ENCODE measurements around the gene FLII. TPM values are rescaled to one million over a fixed set of nuclear protein-coding genes. Genes with fewer than 3 reads are reported as not detected.

The FLII gene
- total and polyA plus RNA-seq, 4 donors, result 77.4 to 133 (median 126) TPM

DNA sequence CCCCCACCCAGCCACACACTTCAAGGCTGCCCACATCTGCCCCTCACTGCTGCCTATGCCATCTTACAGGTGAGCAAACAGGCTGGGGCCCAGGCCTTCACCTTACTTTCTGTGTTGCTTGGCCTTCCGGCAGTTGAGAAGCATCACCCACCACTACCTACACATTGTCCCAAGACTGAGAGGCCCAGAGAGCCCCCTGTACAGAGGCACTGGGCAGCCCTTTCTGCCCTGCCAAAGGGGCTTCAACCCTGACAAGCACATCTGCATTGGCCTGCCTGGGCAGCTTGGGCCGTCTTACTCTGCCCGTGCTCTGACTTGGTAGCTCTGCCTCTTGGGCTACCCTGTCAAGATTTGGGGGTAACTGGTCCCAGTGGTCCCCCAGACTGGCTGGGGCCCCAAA, 3.1 kb upstream of the FLII start:
- DNase-seq (ENCODE audit: low read depth in 4 of 6, low spot score in 6 of 6), result no peak
- peak overlapping the region; percentile 88 for H3K4me3 ChIP-seq (ENCODE audit: low read depth, low read length)
- no peaks in the 10 kb centered on the region for H3K9me3 ChIP-seq (ENCODE audit: control insufficient read depth, insufficient read depth, low read length)
- H3K27me3 ChIP-seq (ENCODE audit: control insufficient read depth, insufficient read depth, low read length), result no peaks in the 10 kb centered on the region
- 80% methylated on average over 3 of the region's 3 CpGs for WGBS (ENCODE audit: insufficient coverage)
- no peak overlapping the region for H3K27ac ChIP-seq (ENCODE audit: low read depth, low read length)
- peaks cover 45% of the 10 kb centered on the region for H3K36me3 ChIP-seq (ENCODE audit: control insufficient read depth, insufficient read depth, low read length)
- H3K4me1 ChIP-seq (ENCODE audit: control insufficient read depth, insufficient read depth, low read length), result peaks cover 47% of the 10 kb centered on the region

DNA sequence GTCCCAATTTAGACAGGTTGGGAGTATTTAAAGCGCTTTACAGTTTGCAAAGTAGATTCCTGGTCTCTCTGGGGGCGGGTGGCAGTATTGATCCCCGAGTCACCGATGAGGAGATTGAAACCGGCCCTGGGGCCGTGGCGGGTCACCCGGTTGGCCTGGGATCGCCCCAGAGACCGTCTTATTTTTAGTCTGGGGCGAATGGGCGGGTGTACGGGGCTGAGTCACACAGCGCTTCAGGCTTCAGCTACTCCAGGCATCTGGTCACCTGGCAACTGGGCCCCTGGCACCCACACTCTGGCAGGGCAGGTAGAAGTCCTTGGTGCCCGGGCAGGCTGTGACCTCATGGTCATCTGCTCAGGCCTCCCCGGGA, 2.6 kb upstream of the FLII start:
- 6% methylated on average over 16 of the region's 16 CpGs for WGBS (ENCODE audit: insufficient coverage)
- Histone ChIP-seq H3K9me3 (ENCODE audit: control insufficient read depth, insufficient read depth, low read length) (no peaks in the 10 kb centered on the region), H3K4me3 (ENCODE audit: low read depth, low read length) (peak overlapping the region; percentile 88), H3K4me1 (ENCODE audit: control insufficient read depth, insufficient read depth, low read length) (peaks cover 49% of the 10 kb centered on the region), H3K27ac (ENCODE audit: low read depth, low read length) (peak overlapping the region; percentile 79), H3K27me3 (ENCODE audit: control insufficient read depth, insufficient read depth, low read length) (no peaks in the 10 kb centered on the region), H3K36me3 (ENCODE audit: control insufficient read depth, insufficient read depth, low read length) (peaks cover 50% of the 10 kb centered on the region)
- no peak for DNase-seq (ENCODE audit: low read depth in 4 of 6, low spot score in 6 of 6)

DNA sequence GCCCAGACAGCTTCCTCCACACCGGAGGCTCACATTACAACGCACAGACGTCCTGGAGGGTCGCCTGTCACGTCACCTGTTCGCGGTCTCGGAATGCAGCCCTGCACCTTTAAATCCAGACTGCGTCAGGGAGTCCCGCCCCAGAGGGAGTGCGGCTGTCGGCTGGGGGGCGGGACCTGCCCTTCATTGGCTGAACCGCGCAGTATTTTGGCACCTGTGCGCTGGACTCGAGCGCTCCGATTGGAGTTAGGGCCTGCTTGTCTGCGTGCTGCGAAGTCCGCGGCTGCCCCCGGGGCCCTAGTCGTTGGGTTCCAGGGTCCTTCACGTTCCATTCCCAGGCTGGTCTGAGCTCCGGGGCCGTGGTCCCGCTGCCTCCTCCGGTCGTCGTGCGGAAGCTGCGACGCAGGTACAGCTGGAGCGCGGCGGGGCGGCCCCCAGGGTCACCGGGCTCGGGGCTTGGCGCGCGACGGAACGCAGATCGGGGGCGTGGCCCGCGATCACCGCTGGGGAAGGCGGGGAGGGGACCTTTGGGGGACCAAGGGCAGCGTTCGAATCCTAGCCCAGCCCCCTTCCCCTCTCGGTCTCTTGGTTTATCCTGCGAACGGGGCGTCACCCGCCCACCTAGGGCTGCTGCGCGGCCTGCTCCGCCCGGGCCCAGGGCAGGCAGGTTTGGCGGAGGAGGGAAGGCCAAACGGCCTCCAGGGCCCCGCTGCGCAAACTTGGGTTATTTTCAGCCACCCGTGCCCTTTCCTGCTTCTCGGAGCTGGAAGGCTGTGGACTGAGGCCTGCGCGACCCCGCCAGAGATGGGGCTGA, 2.0 kb upstream of the FLII start, which contains the start of gene MIEF2:
Gene MIEF2, plus strand, starts transcription at position 331 of the 814 bp plus-strand sequence. CDS start 2,059 bp downstream, outside the sequence.
- Histone ChIP-seq H3K36me3 (ENCODE audit: control insufficient read depth, insufficient read depth, low read length) (peaks cover 53% of the 10 kb centered on the region), H3K27me3 (ENCODE audit: control insufficient read depth, insufficient read depth, low read length) (no peaks in the 10 kb centered on the region), H3K4me1 (ENCODE audit: control insufficient read depth, insufficient read depth, low read length) (peaks cover 49% of the 10 kb centered on the region), H3K27ac (ENCODE audit: low read depth, low read length) (peak within 1 kb of the TSS; percentile 79), H3K9me3 (ENCODE audit: control insufficient read depth, insufficient read depth, low read length) (no peaks in the 10 kb centered on the region), H3K4me3 (ENCODE audit: low read depth, low read length) (peak within 1 kb of the TSS; percentile 88)
- peak; percentile 76 to 99 (median 90) for DNase-seq (ENCODE audit: low read depth in 4 of 6, low spot score in 6 of 6)
- WGBS (ENCODE audit: insufficient coverage), result under 1% methylated on average over 72 of the region's 72 CpGs

DNA sequence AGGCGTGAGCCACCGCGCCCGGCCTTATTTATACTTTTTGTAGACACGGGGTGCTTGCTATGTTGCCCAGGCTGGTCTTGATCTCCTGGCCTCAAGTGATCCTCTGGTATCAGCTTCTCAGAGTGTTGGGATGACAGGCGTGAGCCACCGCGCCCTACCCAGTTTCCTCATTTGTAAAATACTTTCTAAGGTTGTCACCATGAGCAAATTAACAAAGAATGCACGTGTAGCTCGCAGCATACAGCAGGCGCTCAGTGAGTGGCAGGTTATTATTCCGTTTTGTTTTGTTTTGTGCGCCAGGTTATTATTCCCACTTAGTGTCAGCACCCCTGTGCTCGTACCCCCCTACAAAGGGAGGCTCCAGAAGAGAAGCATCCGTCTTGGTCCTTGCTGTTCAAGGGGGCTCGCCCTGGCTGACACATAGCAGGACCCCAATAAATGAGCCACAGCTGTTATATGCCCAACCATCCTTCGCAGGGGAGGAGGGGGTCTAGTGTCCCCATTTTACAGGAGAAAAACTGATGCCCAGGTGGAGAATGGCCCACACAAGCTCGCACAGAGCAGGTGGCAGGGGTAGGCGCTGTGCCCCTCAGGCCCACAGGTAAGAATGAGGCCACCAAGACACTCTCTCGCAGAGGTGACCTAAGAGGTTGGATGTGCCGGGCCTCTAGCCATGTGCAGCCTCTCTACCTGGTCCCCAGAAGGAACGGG, 1.2 kb upstream of the FLII start:
- 75% methylated on average over 17 of the region's 22 CpGs for WGBS (ENCODE audit: insufficient coverage)
- peak overlapping the region; percentile 79 for H3K27ac ChIP-seq (ENCODE audit: low read depth, low read length)
- no peak for DNase-seq (ENCODE audit: low read depth in 4 of 6, low spot score in 6 of 6)
- H3K4me1 ChIP-seq (ENCODE audit: control insufficient read depth, insufficient read depth, low read length), result peaks cover 49% of the 10 kb centered on the region
- no peaks in the 10 kb centered on the region for H3K27me3 ChIP-seq (ENCODE audit: control insufficient read depth, insufficient read depth, low read length)
- H3K4me3 ChIP-seq (ENCODE audit: low read depth, low read length), result peak overlapping the region; percentile 88
- peaks cover 53% of the 10 kb centered on the region for H3K36me3 ChIP-seq (ENCODE audit: control insufficient read depth, insufficient read depth, low read length)
- H3K9me3 ChIP-seq (ENCODE audit: control insufficient read depth, insufficient read depth, low read length), result no peaks in the 10 kb centered on the region

DNA sequence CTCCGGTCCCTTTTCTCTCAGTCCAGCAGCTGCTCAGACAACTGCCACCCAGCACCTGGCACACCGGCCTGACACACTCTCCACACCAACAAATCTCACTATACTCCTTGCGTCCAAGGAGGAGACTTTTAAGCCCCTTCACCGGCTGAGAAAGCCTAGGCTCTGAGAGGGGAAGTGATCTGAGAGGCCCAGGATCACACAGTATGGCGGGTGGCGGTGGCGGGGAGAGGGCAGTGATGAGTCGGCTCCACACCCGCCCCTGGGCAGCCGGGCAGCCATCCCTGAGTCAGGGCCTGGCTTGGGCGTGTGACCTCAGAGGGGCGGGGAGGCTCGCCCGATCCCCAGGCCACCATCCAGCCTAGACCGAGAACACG, 569 bp downstream of the FLII start:
- Histone ChIP-seq H3K4me3 (ENCODE audit: low read depth, low read length) (peak overlapping the region; percentile 79), H3K36me3 (ENCODE audit: control insufficient read depth, insufficient read depth, low read length) (peaks cover 53% of the 10 kb centered on the region), H3K27ac (ENCODE audit: low read depth, low read length) (peak overlapping the region; percentile 73), H3K4me1 (ENCODE audit: control insufficient read depth, insufficient read depth, low read length) (peaks cover 49% of the 10 kb centered on the region), H3K27me3 (ENCODE audit: control insufficient read depth, insufficient read depth, low read length) (no peaks in the 10 kb centered on the region), H3K9me3 (ENCODE audit: control insufficient read depth, insufficient read depth, low read length) (no peaks in the 10 kb centered on the region)
- 0% methylated on average over 15 of the region's 16 CpGs for WGBS (ENCODE audit: insufficient coverage)
- DNase-seq (ENCODE audit: low read depth in 4 of 6, low spot score in 6 of 6), result peak in 3 of 6 donors; percentile 24 to 59 (median 45)

DNA sequence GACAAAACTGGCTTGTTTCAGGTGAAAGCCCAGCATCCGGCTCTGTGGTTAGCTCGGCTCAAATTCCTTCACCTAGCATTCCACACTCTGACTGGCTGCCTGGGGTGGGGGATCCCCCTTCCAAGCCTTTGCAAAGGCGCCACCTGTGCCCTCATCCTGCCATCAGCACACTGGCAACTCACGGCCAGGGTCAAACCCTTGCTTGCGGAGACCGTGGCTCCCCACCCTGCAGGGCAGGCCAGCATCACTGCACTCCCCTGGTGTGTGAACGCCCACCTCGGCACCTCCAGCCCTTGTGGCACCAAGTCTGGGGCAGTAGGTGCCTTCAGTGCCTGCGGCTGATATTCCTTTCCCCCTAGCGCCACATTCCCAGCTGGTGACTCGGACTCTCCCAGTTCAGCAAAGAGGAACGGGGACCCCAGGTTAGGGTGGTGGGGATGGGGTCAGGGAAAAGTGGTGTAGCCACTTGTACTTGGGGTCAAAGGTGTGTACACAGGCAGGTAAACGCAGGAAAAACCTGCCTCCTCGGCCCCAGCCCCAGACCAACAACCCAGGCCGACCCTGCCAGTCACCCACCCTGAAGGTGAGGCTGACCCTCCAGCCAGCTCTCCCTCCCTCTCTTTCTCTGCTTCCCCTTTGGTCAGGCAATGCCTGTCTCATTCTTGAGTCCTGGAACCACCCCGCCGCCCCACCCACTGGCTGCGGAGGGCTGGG, 1.1 kb downstream of the FLII start:
- no peak for DNase-seq (ENCODE audit: low read depth in 4 of 6, low spot score in 6 of 6)
- H3K27ac ChIP-seq (ENCODE audit: low read depth, low read length), result peak overlapping the region; percentile 73
- peaks cover 47% of the 10 kb centered on the region for H3K4me1 ChIP-seq (ENCODE audit: control insufficient read depth, insufficient read depth, low read length)
- WGBS (ENCODE audit: insufficient coverage), result 26% methylated on average over 12 of the region's 18 CpGs
- H3K36me3 ChIP-seq (ENCODE audit: control insufficient read depth, insufficient read depth, low read length), result peaks cover 53% of the 10 kb centered on the region
- H3K27me3 ChIP-seq (ENCODE audit: control insufficient read depth, insufficient read depth, low read length), result no peaks in the 10 kb centered on the region
- H3K4me3 ChIP-seq (ENCODE audit: low read depth, low read length), result peak overlapping the region; percentile 79
- no peaks in the 10 kb centered on the region for H3K9me3 ChIP-seq (ENCODE audit: control insufficient read depth, insufficient read depth, low read length)

DNA sequence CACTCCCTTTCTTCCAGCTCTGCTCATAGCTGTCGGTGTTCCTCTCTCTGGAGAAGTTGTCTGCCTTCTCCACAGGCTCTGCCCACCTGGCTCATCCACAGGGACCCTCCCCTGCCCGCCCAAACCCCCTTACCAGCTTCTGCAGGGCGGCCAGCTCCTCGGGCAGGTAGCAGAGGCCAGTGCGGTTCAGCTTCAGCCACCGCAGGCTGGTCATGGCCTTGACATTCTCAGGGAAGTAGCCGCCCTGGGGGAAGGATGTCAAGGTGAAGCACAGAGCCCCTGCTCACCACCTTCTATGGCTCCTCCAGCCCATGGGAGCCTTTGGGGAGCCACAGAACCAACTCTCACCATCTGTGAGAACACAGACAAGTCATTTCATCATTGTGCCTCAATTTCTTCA, 1.8 kb downstream of the FLII start:
- Histone ChIP-seq H3K4me3 (ENCODE audit: low read depth, low read length) (no peak overlapping the region), H3K9me3 (ENCODE audit: control insufficient read depth, insufficient read depth, low read length) (no peaks in the 10 kb centered on the region), H3K27me3 (ENCODE audit: control insufficient read depth, insufficient read depth, low read length) (no peaks in the 10 kb centered on the region), H3K4me1 (ENCODE audit: control insufficient read depth, insufficient read depth, low read length) (peaks cover 40% of the 10 kb centered on the region), H3K27ac (ENCODE audit: low read depth, low read length) (no peak overlapping the region), H3K36me3 (ENCODE audit: control insufficient read depth, insufficient read depth, low read length) (peaks cover 56% of the 10 kb centered on the region)
- 92% methylated on average over 7 of the region's 7 CpGs for WGBS (ENCODE audit: insufficient coverage)
- no peak for DNase-seq (ENCODE audit: low read depth in 4 of 6, low spot score in 6 of 6)

DNA sequence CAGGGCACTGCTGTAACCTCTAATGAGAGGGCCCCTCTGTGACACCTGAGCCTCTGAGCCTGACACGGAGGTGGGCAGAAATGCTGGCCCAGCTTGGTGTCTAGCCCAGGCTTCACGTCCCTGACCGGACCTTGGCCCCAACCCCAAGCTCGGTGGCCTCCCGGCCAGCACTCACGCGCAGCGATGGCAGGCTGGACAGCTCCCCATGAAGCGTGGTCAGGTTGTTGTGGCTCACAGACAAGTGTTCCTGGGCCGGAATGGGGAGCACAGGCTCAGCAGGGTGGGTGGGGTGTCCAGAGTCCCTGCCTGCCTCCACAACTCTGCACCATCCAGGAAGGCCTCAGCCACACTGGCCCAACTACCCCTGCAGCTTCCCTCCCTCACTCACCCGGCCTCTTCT, 2.2 kb downstream of the FLII start:
- no peak for DNase-seq (ENCODE audit: low read depth in 4 of 6, low spot score in 6 of 6)
- Histone ChIP-seq H3K4me3 (ENCODE audit: low read depth, low read length) (no peak overlapping the region), H3K27ac (ENCODE audit: low read depth, low read length) (no peak overlapping the region), H3K36me3 (ENCODE audit: control insufficient read depth, insufficient read depth, low read length) (peaks cover 60% of the 10 kb centered on the region), H3K27me3 (ENCODE audit: control insufficient read depth, insufficient read depth, low read length) (no peaks in the 10 kb centered on the region), H3K9me3 (ENCODE audit: control insufficient read depth, insufficient read depth, low read length) (no peaks in the 10 kb centered on the region), H3K4me1 (ENCODE audit: control insufficient read depth, insufficient read depth, low read length) (peaks cover 36% of the 10 kb centered on the region)
- 89% methylated on average over 10 of the region's 11 CpGs for WGBS (ENCODE audit: insufficient coverage)

DNA sequence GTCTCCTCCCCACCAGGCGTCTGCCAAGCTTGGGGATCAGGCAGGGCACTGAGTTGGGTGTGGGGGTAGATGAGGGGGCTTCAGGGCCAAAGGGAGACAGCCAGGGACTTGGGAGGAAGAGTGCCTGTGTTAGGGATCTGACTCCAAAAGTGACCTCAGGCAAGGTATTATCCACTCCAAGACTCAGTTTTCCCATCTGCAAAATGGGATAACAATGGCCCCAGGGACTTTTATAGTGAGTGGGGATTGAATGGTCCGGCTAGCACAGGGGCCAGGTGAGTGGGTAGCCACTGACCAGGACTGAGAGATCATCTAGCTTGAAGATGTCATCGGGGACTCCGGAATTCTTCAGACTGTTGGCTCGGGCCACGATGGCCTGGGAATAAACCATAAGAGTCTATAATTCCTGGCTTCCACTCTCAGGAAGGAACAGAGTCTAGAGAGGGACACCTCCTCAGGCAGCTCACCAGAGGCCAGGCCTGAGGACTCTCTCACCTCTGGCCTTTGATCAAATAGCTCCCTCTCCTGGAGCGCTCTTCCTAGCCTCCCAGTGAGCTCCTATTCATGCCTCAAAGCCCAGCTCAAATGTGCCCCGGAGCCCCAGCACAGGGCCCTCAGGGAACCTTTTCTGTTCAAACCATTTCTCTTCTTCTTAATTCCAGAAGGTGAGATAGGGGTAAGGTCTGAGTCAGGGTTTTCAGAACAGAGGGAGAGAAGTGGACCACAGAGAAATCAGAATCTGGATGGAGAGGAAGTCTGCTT, 3.5 kb downstream of the FLII start:
- Histone ChIP-seq H3K4me1 (ENCODE audit: control insufficient read depth, insufficient read depth, low read length) (peaks cover 26% of the 10 kb centered on the region), H3K9me3 (ENCODE audit: control insufficient read depth, insufficient read depth, low read length) (no peaks in the 10 kb centered on the region), H3K4me3 (ENCODE audit: low read depth, low read length) (no peak overlapping the region), H3K27ac (ENCODE audit: low read depth, low read length) (no peak overlapping the region), H3K36me3 (ENCODE audit: control insufficient read depth, insufficient read depth, low read length) (peaks cover 73% of the 10 kb centered on the region), H3K27me3 (ENCODE audit: control insufficient read depth, insufficient read depth, low read length) (no peaks in the 10 kb centered on the region)
- DNase-seq (ENCODE audit: low read depth in 4 of 6, low spot score in 6 of 6), result no peak
- WGBS (ENCODE audit: insufficient coverage), result 94% methylated on average over 6 of the region's 8 CpGs

Data from spinal cord (tissue), 10 donors.